MG63 (cell line): ENCODE measurements around the gene CRABP1. TPM values are rescaled to one million over a fixed set of nuclear protein-coding genes. Genes with fewer than 3 reads are reported as not detected.

ENCODE experiments used
- DNase-seq: peaks from one replicate; pipeline ENCODE4 v3.0.0-alpha.2; 2020
- H3K27me3 ChIP-seq: fragments of 250-450 bp; sonication (Bioruptor Pico); 2 replicates; pipeline ENCODE4 v1.5.1; 2020; ENCODE audit warnings: mild to moderate bottlenecking, moderate library complexity
- H3K36me3 ChIP-seq: fragments of 250-450 bp; sonication (Bioruptor Pico); 2 replicates; pipeline ENCODE4 v1.5.1; 2020; ENCODE audit warnings: mild to moderate bottlenecking, moderate library complexity
- H3K4me3 ChIP-seq: fragments of 250-450 bp; sonication (Bioruptor Pico); 2 replicates; pipeline ENCODE4 v1.5.1; 2020; ENCODE audit warnings: mild to moderate bottlenecking, moderate library complexity
- H3K9me3 ChIP-seq: fragments of 250-450 bp; sonication (Bioruptor Pico); 2 replicates; pipeline ENCODE4 v1.5.1; 2020; ENCODE audit warnings: mild to moderate bottlenecking, moderate library complexity
- total RNA-seq: library from RNA; depleted of rRNA; stranded (reverse); fragments of >200 nt; shearing (Covaris generic); gene quantifications from 2 replicates; pipeline ENCODE4 v1.2.3, GENCODE V29; 2014; ENCODE audit warnings: low replicate concordance

CRABP1 gene
- total RNA-seq, 1 experiment from 2014 or later, result not detected

GRCh38 chr15:78334845-78335244, 5.3 kb upstream of the CRABP1 start:
- H3K27me3 ChIP-seq, result peaks cover 20% of the 10 kb centered on the region
- DNase-seq, result no peak

GRCh38 chr15:78335985-78336384, 4.2 kb upstream of the CRABP1 start:
- DNase-seq, result no peak
- Histone ChIP-seq H3K4me3 (no peak overlapping the region), H3K9me3 (no peaks in the 10 kb centered on the region), H3K27me3 (peaks cover 31% of the 10 kb centered on the region), H3K36me3 (no peaks in the 10 kb centered on the region)

More at GRCh38 chr15:78334845-78335244, 5.3 kb upstream of the CRABP1 start:
- H3K4me3 ChIP-seq, result no peak overlapping the region
- H3K36me3 ChIP-seq, result no peaks in the 10 kb centered on the region
- H3K9me3 ChIP-seq, result no peaks in the 10 kb centered on the region

DNA sequence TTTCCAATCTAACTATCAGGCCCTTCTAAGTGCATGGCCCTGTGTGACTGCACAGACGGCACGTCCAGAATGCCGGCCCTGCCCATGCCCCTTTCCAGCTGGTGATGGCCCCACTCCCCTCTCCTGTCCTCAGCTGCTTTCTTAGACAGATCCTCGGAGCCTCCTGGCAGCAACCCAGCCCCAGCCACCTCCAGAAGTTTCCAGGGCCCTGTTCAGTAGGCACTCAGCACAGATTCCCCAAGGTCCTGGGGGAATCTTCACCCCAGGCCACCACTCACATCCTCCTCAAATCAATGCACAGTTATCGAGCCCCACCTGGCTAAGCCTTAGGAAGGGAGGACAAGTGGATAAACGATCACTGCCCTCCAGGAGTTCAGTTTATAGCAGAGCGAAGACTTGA, 1.4 kb upstream of the CRABP1 start:
- H3K9me3 ChIP-seq, result no peaks in the 10 kb centered on the region
- no peaks in the 10 kb centered on the region for H3K36me3 ChIP-seq
- peaks cover 49% of the 10 kb centered on the region for H3K27me3 ChIP-seq
- no peak overlapping the region for H3K4me3 ChIP-seq
- no peak for DNase-seq

- DNase-seq, result no peak
- Histone ChIP-seq H3K9me3 (no peaks in the 10 kb centered on the region), H3K4me3 (no peak overlapping the region), H3K27me3 (peaks cover 53% of the 10 kb centered on the region), H3K36me3 (no peaks in the 10 kb centered on the region)
Observed at GRCh38 chr15:78339559-78339958, 594 bp upstream of the CRABP1 start.

DNA sequence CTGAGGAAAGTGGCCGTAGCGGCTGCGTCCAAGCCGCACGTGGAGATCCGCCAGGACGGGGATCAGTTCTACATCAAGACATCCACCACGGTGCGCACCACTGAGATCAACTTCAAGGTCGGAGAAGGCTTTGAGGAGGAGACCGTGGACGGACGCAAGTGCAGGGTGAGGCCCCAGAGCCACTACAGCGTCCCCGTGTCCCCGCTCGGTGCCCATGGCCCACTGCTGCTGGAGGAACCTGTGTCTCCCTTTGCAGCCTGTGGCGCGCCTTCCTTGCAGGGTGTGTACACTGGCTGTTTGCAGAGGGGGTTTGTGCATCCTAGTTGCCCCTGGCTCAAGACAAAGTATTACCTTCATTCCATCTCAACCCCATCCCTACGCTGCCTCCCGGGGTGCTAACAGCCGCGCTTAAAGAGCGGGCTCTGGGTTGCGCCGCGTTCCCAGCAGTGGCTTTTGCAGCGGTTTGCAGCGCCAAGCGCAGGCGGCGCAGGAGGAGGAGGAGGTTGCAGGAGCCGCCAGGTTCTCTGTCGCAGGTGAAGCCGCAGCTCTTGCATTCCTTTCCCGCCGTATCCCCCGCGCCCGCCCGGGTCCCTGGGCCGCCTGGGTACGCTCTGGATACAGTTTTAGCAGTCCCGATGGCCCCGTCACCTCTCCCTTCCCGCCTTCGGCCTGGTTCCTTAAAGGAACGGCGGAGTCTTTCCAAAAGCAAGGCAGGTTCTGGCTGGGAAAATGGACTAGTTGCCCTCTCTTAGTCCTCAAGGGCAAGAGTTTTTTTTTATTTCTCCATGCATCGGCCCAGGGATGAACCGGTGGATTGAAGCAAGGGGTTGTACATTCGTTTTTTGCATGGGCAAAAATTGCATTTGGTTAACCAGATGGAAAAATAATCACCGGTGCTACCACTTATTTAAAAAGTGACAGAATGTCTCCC, 1.2 kb downstream of the CRABP1 start:
- H3K36me3 ChIP-seq, result no peaks in the 10 kb centered on the region
- no peak overlapping the region for H3K4me3 ChIP-seq
- H3K9me3 ChIP-seq, result no peaks in the 10 kb centered on the region
- H3K27me3 ChIP-seq, result peaks cover 64% of the 10 kb centered on the region
- DNase-seq, result no peak

- Histone ChIP-seq H3K4me3 (no peak overlapping the region), H3K27me3 (peaks cover 68% of the 10 kb centered on the region), H3K9me3 (no peaks in the 10 kb centered on the region), H3K36me3 (no peaks in the 10 kb centered on the region)
- DNase-seq, result no peak
Observed at GRCh38 chr15:78342021-78342420, 1.9 kb downstream of the CRABP1 start.

DNA sequence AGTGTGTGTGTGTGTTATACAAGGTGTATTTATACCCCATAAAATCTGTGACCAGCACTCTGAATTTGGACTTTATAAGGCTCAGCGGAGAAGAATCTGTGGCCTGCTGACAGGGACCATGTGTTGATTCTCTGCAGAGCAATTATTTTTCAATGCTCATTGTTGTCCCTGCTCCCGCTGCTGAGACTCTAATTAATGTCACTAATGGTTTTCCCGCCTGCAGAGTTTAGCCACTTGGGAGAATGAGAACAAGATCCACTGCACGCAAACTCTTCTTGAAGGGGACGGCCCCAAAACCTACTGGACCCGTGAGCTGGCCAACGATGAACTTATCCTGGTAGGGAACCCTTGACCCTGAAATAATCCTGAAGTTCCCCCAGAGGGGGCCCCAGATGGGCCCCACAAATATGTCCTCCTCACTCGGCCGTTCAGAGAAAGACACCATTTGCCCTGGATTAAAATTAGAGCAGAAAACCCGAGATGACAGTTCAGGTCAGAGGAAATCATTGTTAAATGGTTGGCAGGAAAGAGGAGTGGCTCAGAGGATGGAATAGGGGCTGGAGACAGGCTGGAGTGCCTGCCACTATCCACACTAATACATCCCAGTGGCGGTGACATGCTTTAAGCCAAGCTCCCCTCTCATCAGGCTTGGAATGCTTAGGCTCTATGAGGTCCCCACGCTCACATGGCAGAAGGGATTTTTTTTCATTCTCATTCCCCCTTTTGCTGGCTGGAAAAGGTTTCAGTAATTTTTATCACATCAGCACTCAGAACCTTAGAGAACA, 3.3 kb downstream of the CRABP1 start:
- Histone ChIP-seq H3K9me3 (no peaks in the 10 kb centered on the region), H3K4me3 (no peak overlapping the region), H3K36me3 (no peaks in the 10 kb centered on the region), H3K27me3 (peaks cover 70% of the 10 kb centered on the region)
- DNase-seq, result no peak

GRCh38 chr15:78345396-78346125, 5.4 kb downstream of the CRABP1 start:
- DNase-seq, result no peak
- Histone ChIP-seq H3K27me3 (peaks cover 49% of the 10 kb centered on the region), H3K9me3 (no peaks in the 10 kb centered on the region), H3K4me3 (no peak overlapping the region), H3K36me3 (no peaks in the 10 kb centered on the region)

DNA sequence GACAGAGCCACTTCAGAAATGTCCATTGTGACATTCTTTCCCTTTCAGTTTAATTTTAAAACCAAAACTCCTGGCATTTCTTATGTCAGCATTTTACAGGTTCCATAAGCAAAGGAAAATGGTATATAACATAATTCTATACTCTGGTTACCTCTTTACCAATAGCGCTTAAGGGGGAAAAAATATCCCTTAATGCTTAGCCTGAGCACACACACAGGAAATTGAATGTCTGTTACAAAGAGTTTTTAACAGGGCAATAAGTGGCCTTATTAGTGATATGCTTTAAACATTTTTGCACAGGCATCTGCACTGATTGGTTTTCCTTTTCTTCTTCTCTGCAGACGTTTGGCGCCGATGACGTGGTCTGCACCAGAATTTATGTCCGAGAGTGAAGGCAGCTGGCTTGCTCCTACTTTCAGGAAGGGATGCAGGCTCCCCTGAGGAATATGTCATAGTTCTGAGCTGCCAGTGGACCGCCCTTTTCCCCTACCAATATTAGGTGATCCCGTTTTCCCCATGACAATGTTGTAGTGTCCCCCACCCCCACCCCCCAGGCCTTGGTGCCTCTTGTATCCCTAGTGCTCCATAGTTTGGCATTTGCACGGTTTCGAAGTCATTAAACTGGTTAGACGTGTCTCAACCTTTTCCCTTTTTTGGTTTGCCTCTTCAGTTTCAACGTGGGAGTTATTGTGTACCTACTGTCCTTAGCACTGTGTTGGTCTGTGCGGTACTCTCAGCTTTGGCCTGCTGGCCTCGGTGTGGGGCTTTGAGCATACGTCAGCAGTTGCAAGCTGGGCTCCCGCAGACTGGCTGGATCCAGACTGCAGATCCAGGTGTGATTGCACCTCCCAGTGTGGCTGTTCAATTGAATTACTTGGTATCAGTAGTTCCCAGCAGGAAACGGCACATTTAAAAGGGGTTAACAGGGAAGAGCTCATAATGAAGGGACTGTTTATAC, 7.7 kb downstream of the CRABP1 start:
- H3K9me3 ChIP-seq, result no peaks in the 10 kb centered on the region
- peaks cover 34% of the 10 kb centered on the region for H3K27me3 ChIP-seq
- no peak overlapping the region for H3K4me3 ChIP-seq
- DNase-seq, result no peak
- H3K36me3 ChIP-seq, result no peaks in the 10 kb centered on the region

DNA sequence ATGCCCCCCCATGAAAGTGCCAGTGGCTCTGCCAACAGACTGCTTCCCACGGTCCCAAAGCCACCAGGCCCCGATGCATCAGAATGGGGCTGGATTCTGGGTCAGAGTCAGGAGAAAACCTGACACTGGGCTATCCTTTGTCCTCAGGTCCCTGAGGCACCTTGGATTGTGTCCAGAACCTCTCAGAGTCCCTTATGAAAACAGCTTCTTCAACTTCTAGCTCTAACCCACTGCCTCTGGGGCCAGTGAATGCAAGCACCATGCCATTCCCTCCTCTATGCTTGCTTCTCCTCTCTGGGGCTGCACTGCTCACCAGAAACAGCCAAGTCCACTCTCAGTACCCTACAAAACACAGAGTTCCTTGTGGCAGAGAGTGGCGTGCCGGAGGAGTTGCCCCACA, 9.9 kb downstream of the CRABP1 start:
- Histone ChIP-seq H3K36me3 (no peaks in the 10 kb centered on the region), H3K27me3 (peaks cover 21% of the 10 kb centered on the region), H3K4me3 (no peak overlapping the region), H3K9me3 (no peaks in the 10 kb centered on the region)
- no peak for DNase-seq

- Histone ChIP-seq H3K4me3 (no peak overlapping the region), H3K36me3 (no peaks in the 10 kb centered on the region), H3K27me3 (peaks cover 6% of the 10 kb centered on the region), H3K9me3 (no peaks in the 10 kb centered on the region)
- DNase-seq, result no peak
Observed at GRCh38 chr15:78351539-78351938, 11.4 kb downstream of the CRABP1 start.

DNA sequence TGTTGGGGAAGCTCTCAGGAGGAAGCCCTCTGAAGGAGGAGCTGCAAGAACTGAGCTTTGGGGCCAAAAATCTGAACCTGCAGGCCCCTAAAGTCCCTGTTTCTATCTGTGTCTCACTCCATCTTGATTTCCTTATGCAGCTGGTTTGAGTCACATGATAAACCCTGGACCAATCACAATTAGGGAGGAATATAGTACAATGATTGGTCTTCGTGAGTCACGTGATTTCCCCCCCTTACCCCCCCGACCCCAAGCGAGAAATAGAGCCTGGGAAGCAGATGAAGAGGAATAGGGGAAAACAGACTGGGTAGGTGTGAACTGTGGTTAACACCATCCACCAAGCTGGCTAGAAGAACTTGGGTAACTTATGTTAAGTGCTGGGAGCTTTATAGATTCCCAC, 12.9 kb downstream of the CRABP1 start:
- DNase-seq, result no peak

GRCh38 chr15:78355177-78355576, 15.0 kb downstream of the CRABP1 start:
- no peak overlapping the region for H3K4me3 ChIP-seq
- no peak for DNase-seq
- H3K27me3 ChIP-seq, result peaks cover 13% of the 10 kb centered on the region
- no peaks in the 10 kb centered on the region for H3K36me3 ChIP-seq
- no peaks in the 10 kb centered on the region for H3K9me3 ChIP-seq

More for the DNA sequence above, 12.9 kb downstream of the CRABP1 start:
- Histone ChIP-seq H3K9me3 (no peaks in the 10 kb centered on the region), H3K27me3 (peaks cover 2% of the 10 kb centered on the region; the same call in 1 of the 2 replicates), H3K36me3 (no peaks in the 10 kb centered on the region), H3K4me3 (no peak overlapping the region)

- Histone ChIP-seq H3K4me3 (no peak overlapping the region), H3K27me3 (peaks cover 13% of the 10 kb centered on the region), H3K9me3 (no peaks in the 10 kb centered on the region), H3K36me3 (no peaks in the 10 kb centered on the region)
- no peak for DNase-seq
Observed at GRCh38 chr15:78358102-78358870, 18.1 kb downstream of the CRABP1 start.

GRCh38 chr15:78359041-78359808, 19.1 kb downstream of the CRABP1 start:
- H3K9me3 ChIP-seq, result no peaks in the 10 kb centered on the region
- DNase-seq, result no peak
- peaks cover 13% of the 10 kb centered on the region for H3K27me3 ChIP-seq
- no peaks in the 10 kb centered on the region for H3K36me3 ChIP-seq
- H3K4me3 ChIP-seq, result no peak overlapping the region
